Type B pancreatic cell (in vitro differentiated cells): Measurements from ENCODE around the gene HDGFL3. TPM values are rescaled to one million over a fixed set of nuclear protein-coding genes. Genes with fewer than 3 reads are reported as not detected.
"Not testable (repeated sequence)": the region's sequence is repeated elsewhere in the genome, so short reads cannot be mapped to it uniquely, and the experiment has no call there.

Experiments
- DNase-seq: peaks from one replicate; pipeline ENCODE4 v3.0.0; 2021; ENCODE audit warnings: mixed read lengths; ENCODE audit not compliant: unreplicated experiment; ENCODE audit errors: extremely low spot score
- H3K27ac Mint-ChIP-seq: 2 replicates; pipeline ENCODE4 v1.8.0; 2021; ENCODE audit warnings: mild to moderate bottlenecking, mixed read lengths
- H3K27me3 Mint-ChIP-seq: 2 replicates; pipeline ENCODE4 v1.8.0; 2021; ENCODE audit warnings: mixed read lengths
- H3K36me3 Mint-ChIP-seq: 2 replicates; pipeline ENCODE4 v1.8.0; 2021; ENCODE audit warnings: mixed read lengths
- H3K4me1 Mint-ChIP-seq: one replicate; pipeline ENCODE4 v1.8.0; 2021; ENCODE audit warnings: mixed read lengths; ENCODE audit not compliant: unreplicated experiment
- H3K4me3 Mint-ChIP-seq: 2 replicates; pipeline ENCODE4 v1.8.0; 2021; ENCODE audit warnings: mild to moderate bottlenecking, mixed read lengths
- H3K9me3 Mint-ChIP-seq: 2 replicates; pipeline ENCODE4 v1.8.0; 2021; ENCODE audit warnings: mixed read lengths
- total RNA-seq: library from RNA; stranded (reverse); gene quantifications from 2 replicates; pipeline ENCODE4 v1.2.1, GENCODE V29; 2021; ENCODE audit warnings: low replicate concordance
- TF ChIP-seq, protein P1 (sequence below): fragments of 200-600 bp; sonication (generic); conservative IDR thresholded peaks from 2 replicates; pipeline ENCODE4 v1.5.0; 2021; ENCODE audit warnings: antibody characterized with exemption, mild to moderate bottlenecking

The HDGFL3 gene
- total RNA-seq, 1 donor from 2014 or later, result 78.8 TPM

DNA sequence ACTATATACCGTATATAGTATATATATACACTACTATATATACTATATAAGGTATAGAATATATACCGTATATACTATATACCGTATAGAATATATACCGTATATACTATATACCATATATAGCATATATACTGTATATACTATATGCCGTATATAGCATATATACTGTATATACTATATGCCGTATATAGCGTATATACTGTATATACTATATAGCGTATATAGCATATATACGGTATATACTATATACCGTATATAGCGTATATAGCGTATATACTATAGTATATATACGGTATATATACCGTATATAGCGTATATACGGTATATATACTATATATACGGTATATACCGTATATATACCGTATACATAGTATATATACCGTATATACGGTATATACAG lies 22.6 kb upstream of the HDGFL3 start:
- H3K4me3 Mint-ChIP-seq, result no peak overlapping the region
- peaks cover 5% of the 10 kb centered on the region for H3K9me3 Mint-ChIP-seq
- TF ChIP-seq, protein P1, sequence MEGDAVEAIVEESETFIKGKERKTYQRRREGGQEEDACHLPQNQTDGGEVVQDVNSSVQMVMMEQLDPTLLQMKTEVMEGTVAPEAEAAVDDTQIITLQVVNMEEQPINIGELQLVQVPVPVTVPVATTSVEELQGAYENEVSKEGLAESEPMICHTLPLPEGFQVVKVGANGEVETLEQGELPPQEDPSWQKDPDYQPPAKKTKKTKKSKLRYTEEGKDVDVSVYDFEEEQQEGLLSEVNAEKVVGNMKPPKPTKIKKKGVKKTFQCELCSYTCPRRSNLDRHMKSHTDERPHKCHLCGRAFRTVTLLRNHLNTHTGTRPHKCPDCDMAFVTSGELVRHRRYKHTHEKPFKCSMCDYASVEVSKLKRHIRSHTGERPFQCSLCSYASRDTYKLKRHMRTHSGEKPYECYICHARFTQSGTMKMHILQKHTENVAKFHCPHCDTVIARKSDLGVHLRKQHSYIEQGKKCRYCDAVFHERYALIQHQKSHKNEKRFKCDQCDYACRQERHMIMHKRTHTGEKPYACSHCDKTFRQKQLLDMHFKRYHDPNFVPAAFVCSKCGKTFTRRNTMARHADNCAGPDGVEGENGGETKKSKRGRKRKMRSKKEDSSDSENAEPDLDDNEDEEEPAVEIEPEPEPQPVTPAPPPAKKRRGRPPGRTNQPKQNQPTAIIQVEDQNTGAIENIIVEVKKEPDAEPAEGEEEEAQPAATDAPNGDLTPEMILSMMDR, result no peak
- no peaks in the 10 kb centered on the region for H3K36me3 Mint-ChIP-seq
- H3K27me3 Mint-ChIP-seq, result no peaks in the 10 kb centered on the region
- no peak overlapping the region for H3K27ac Mint-ChIP-seq
- no peaks in the 10 kb centered on the region for H3K4me1 Mint-ChIP-seq
- no peak for DNase-seq

DNA sequence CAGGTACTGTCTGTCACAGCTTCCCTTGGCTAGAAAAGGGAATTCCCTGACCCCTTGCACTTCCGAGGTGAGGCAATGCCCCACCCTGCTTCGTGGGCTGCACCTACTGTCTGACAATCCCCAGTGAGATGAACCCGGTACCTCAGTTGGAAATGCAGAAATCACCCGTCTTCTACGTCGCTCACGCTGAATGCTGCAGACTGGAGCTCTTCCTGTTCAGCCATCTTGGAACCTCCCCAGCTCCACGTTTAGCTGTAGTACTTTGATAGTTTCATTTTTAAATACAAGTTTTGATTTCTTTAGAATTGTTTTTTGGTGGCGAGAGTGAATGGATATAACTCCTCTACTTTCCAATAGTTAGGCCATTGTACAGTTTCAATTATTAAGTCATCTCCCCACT lies 17.8 kb upstream of the HDGFL3 start:
- TF ChIP-seq, protein P1, result no peak
- Mint-ChIP-seq H3K4me3 (no peak overlapping the region), H3K4me1 (no peaks in the 10 kb centered on the region), H3K9me3 (peaks cover 23% of the 10 kb centered on the region), H3K36me3 (no peaks in the 10 kb centered on the region), H3K27ac (no peak overlapping the region), H3K27me3 (no peaks in the 10 kb centered on the region)
- DNase-seq, result no peak

DNA sequence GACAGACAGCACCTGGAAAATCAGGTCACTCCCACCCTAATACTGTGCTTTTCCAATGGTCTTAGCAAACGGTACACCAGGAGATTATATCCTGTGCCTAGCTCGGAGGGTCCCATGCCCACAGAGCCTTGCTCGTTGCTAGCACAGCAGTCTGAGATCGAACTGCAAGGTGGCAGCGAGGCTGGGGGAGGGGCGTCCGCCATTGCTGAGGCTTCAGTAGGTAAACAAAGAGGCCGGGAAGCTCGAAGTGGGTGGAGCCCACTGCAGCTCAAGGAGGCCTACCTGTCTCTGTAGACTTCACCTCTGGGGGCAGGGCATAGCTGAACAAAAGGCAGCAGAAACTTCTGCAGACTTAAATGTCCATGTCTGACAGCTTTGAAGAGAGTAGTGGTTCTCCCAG lies 14.2 kb upstream of the HDGFL3 start:
- H3K4me3 Mint-ChIP-seq, H3K27me3 Mint-ChIP-seq, H3K4me1 Mint-ChIP-seq, H3K27ac Mint-ChIP-seq, H3K36me3 Mint-ChIP-seq, DNase-seq: not testable (repeated sequence)
- peaks cover 36% of the 10 kb centered on the region for H3K9me3 Mint-ChIP-seq

DNA sequence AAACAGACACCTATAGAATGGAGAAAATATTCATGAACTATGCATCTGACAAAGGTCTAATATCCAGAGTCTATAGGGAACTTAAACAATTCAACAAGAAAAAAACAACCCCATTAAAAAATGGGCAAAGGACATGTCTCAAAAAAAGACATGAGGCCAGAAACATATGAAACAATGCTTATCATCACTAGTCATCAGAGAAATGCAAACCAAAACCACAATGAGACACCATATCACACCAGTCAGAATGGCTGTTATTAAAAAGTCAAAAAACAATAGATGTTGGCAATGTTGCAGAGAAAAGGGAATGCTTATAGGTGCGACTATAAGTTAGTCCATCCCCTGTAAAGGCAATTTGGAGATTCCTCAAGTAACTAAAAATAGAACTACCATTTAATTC lies 11.4 kb upstream of the HDGFL3 start:
- H3K4me3 Mint-ChIP-seq, result no peak overlapping the region
- H3K9me3 Mint-ChIP-seq, result peaks cover 26% of the 10 kb centered on the region
- H3K36me3 Mint-ChIP-seq, result no peaks in the 10 kb centered on the region
- TF ChIP-seq, protein P1, result no peak
- DNase-seq, result no peak
- H3K4me1 Mint-ChIP-seq, result no peaks in the 10 kb centered on the region
- H3K27ac Mint-ChIP-seq, result no peak overlapping the region
- no peaks in the 10 kb centered on the region for H3K27me3 Mint-ChIP-seq

DNA sequence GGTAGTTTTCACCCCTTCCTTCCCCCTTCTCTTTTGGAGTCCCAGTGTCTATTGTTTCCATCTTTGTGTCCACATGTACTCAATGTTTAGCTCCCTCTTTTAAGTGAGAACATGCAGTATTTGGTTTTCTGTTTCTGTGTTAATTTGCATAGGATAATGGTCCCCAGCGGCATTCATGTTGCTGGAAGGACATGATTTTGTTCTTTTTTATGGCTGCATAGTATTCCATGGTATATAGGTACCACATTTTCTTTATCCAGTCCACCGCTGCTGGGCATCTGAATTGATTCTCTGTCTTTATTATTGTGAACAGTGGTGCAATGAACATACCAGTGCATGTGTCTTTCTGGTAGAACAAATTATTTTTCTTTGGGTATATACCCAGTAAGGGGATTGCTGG lies 7.7 kb upstream of the HDGFL3 start:
- Mint-ChIP-seq H3K27ac (no peak overlapping the region), H3K27me3 (no peaks in the 10 kb centered on the region), H3K4me3 (no peak overlapping the region), H3K9me3 (peaks cover 17% of the 10 kb centered on the region), H3K36me3 (peaks cover 3% of the 10 kb centered on the region), H3K4me1 (no peaks in the 10 kb centered on the region)
- no peak for DNase-seq
- TF ChIP-seq, protein P1, result no peak

DNA sequence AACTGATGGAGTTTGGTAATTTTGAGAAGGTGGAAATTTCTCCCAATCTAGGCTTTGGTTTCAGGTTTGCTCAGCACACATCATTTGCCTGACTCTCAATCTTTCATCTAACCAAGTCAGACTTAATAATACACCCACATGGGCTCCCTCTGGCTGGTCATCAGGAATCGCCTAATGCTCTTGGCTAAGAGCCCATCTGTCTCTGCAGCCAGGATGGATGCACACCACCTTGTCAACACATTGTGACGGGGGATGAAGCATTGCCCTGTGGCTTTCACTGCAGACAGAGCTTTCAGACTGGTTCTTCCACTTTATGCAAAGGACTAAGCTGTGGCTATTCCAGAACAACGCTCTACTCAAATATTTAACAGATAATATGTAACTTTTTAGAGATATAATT lies 3.0 kb upstream of the HDGFL3 start:
- Mint-ChIP-seq H3K4me3 (no peak overlapping the region), H3K9me3 (no peaks in the 10 kb centered on the region), H3K4me1 (peaks cover 7% of the 10 kb centered on the region), H3K27ac (no peak overlapping the region), H3K27me3 (no peaks in the 10 kb centered on the region), H3K36me3 (peaks cover 3% of the 10 kb centered on the region)
- TF ChIP-seq, protein P1, result no peak
- DNase-seq, result no peak
